Stimulated activated CD4-positive, alpha-beta T cell treated with anti-CD3 and anti-CD28 coated beads, Interleukin-12 subunit alpha, Interleukin-12 subunit beta, amount 100 ng/mL, for 4 hours (primary cell): Measurements from ENCODE around the gene NUF2.
A peak's percentile ranks its signal among the peaks of the same experiment; 100 is the strongest.
"Not testable (repeated sequence)": the region's sequence is repeated elsewhere in the genome, so short reads cannot be mapped to it uniquely, and the experiment has no call there.

Experiments used
- DNase-seq: peaks from one replicate; pipeline ENCODE4 v3.0.0-alpha.2; 2020

NUF2 gene

DNA sequence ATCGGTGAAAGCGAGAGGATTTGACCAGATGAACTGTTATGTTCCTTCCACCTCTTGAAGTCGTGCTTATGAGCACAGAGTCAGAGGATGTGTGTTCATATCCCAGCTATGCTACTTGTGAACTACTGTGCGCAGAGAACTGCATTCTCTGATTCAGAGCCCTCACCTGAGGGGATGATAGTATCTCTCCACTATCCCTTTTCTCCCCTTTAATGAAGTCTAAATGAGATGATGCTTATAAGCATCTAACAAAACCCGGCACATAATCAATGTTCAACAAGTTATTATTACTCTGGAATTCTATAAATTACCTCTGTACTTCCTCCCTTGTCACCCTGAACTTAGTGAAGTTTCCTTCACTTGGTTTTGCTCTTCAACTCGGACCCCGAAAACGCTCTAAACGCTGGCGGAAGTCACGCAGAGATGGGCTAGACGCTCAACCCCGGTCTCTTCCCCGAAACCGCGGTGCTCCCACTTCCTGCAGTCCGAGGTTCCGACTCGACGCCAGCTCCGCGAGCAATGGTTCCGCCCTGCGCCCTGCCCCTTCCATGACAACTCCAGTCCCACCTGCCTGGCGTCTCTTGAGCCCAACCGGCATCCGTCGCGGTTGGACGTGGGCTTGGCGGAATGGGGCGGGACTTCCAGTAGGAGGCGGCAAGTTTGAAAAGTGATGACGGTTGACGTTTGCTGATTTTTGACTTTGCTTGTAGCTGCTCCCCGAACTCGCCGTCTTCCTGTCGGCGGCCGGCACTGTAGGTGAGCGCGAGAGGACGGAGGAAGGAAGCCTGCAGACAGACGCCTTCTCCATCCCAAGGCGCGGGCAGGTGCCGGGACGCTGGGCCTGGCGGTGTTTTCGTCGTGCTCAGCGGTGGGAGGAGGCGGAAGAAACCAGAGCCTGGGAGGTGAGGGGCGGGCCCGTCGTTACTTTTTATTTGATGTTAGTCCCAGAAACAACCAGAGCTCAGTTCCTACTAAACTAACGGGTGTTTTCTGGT is at the start of gene NUF2:
TSS of gene NUF2 (plus strand) at position 644 of the 995 bp plus-strand sequence. CDS start 4,098 bp downstream, outside the sequence.
- peak; percentile 96 for DNase-seq

- DNase-seq, result no peak
These were observed 47.9 kb upstream of the NUF2 start for GRCh38 chr1:163273766-163274441.

GRCh38 chr1:163275222-163275621 is 46.5 kb upstream of the NUF2 start:
- DNase-seq, result no peak

DNA sequence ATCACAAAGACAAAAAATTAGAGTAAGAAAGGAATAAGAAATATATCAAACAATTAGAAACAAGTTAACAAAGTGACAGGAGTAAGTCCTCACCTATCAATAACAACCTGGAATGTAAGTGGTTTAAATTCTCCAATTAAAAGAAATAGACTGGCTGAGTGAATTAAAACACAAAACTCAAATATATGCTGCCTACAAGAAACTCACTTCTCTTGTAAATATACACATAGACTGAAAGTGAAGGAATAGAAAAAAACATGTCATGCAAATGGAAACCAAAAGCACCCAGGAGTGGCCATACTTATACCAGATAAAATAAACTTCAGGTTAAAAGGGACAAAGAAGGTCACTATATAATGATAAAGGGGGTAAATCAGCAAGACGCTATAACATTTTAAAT is 43.2 kb upstream of the NUF2 start:
- DNase-seq, result no peak

GRCh38 chr1:163284867-163285266 is 36.9 kb upstream of the NUF2 start:
- not testable (repeated sequence) for DNase-seq

DNA sequence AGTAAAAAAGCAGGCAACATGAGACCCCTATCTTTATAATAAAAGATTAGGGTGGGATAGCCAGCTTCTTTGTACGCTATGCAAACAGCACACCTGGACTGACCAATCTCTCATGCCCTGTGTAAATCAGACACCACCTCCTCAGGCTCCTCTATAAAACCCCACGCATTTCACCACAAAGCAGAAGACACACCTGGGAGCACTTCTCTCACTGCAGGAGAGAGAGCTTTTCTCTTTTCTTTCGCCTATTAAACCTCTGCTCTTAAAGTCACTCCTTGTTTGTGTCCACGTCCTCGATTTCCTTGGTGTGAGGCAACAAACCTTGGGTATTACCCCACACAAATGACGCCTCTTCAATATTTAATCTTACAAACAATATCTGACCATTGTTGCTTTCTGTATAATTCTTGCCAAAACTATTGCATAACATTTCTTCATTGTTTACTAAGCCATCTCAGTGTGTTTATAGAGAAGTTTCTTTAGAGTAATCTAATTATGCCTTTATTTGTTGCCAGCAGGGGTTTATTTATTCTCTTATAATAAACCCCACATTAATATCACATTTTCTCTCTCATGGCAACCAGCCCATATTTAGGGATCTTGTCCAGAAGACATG is 31.6 kb upstream of the NUF2 start:
- DNase-seq, result no peak

DNA sequence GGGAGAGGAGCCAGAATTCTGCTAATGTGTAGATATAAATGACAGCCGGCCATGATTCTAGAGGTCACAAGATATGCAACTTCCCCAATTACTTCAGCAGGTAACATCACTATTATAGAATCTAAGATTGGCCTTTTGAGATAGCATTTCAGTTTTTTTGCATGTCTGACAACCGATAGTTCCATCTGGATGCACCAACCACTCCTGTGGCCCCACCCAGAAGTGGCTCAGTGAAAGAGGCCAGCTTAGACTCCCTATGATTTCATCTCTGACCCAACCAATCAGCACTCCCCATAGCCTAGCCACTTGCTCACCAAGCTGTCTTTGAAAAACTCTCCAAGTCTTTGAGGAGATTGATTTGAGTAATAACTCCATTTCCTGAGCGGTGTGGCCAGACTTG is 30.3 kb upstream of the NUF2 start:
- DNase-seq, result no peak

GRCh38 chr1:163292153-163292552 is 29.6 kb upstream of the NUF2 start:
- DNase-seq, result not testable (repeated sequence)

DNA sequence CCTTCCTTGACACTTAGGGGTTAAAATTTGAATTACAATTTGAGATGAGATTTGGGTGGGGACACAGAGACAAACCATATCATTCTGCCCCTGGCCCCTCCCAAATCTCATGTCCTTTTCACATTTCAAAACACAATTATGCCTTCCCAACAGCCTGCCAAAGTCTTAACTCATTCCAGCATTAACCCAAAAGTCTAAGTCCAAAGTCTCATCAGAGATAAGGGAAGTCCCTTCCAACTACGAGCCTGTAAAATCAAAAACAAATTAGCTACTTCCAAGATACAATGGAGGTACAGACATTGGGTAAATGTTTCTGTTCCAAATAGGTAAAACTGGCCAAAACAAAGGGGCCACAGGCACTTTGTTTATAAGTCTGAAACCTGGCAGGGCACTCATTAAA is 28.3 kb upstream of the NUF2 start:
- not testable (repeated sequence) for DNase-seq

DNA sequence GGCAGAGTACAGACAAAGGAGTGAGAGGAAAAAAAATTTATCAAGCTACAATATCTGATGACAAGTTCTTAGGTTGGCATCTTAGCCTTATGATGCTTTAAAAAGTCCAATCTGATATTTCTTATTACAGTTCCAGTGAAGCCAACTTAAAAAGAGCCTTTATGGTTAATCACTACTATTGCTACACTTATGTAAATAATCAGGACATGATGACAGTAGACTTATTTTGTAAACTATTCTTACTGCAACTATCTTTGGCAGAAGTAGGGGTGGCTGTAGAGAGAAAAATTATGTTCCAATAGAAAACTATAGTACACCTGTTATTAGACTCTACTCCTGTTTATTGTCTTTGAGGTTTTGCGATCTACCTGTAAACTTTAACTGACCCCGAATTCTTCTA is 25.8 kb upstream of the NUF2 start:
- no peak for DNase-seq

GRCh38 chr1:163296504-163297263 is 25.1 kb upstream of the NUF2 start:
- DNase-seq, result no peak

DNA sequence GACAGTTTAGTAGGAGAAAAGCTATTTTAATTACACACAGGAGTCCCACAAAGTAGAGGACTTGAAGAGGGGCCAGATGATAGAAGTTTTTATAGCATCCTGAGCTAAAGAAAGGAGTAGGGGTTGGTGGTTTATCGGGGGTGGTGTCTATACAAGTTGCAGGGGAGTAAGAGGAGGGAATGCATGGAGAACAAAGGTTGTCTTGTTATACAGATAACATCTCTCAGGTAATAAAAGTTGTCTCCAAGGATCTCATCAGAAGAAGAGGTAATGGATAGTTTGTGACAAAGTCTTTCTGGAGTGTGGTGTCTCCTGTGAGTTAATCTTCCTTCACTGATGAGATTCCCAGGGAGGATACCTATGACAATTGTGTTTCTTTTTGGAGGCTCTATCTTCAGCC is 23.4 kb upstream of the NUF2 start:
- DNase-seq, result no peak

- DNase-seq, result no peak
These were observed 21.2 kb upstream of the NUF2 start for GRCh38 chr1:163300568-163300967.

DNA sequence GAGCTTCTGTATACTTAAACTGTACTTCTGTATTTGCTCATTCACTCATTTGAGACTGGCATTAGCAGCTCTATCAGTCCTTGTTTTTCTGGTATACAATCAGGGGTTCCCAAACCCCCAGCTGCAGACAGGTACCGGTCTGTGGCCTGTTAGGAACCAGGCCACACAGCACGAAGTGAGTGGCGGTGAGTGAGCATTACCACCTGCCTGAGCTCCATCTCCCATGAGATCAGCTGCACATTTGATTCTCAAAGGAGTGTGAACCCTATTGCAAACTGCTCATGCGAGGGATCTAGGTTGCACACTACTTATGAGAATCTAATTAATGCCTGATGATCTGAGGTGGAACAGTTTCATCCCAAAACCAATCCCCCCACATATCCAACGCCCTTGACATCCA is 18.2 kb upstream of the NUF2 start:
- no peak for DNase-seq

GRCh38 chr1:163305441-163305840 is 16.3 kb upstream of the NUF2 start:
- no peak for DNase-seq

DNA sequence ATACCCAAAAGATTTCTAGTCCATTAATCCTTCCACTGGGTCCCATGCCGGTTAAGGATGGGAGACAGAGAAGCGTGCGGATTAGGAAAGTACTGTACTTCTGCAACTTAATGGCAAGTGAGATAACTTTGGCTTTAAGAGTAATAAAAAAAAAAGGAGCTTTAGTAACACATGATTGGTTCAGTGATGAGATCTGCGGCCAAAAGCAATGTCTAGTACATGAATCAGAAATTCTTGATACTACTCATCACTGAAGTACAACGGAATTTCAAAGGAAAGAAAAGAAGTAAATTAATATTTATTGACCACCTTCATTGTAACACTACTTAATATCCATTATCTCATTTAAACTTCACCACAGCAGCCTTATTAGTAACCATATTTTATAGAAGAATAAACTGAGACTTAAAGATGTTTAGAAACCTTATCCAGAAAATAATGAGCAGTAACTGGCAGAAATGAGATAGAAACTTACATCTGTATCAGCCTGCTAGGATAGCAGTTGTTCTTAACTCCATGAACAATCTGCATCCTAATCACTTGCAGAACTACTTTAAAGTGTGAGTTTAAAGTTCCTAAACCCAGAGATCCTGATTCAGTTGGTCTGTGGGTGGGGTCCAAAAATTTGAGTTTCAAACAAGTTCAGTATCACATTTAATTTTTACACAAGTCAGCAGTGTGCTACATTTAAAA is 14.1 kb upstream of the NUF2 start:
- no peak for DNase-seq

DNA sequence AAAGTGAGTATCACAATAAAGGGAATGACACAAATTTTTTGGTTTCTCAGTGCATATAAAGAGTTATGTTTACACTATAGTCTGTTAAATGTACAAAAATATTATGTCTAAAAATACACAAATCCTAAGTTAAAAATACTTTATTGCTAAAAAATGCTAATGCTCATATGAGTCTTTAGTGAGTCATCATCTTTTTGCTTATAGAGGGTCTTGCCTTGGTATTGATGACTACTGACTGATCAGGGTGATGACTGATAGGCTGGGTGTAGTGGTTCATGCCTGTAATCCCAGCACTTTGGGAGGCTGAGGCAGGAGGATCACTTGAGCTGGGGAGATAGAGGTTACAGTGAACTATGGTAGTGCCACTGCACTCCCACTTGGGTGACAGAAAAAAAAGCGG is 12.9 kb upstream of the NUF2 start:
- DNase-seq, result no peak

DNA sequence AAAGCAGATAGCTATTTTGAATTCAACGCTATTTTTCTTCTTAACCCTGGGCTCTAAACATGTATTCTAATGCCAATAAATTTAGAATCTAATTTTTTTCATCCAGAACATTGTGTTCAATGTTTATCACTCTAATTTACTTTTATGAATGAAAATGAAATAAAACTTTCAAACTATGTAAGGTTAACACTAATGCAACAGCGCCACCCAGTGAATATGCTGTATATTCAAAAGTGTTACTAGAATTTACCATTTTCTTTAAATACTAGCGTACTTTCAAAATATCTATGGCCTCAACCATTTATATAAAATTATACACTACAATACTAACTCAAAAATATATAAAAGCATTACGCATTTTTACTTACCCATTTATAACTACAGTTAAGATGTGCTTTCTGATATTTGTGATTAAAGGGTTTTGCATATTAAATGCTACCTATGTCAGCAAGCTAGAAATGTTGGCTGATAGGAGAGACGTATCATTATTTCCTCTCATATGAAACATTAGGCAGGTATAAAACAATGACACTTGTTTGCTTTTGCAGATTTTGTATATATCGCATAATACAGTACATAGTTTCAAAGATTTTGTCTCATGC is 5.9 kb upstream of the NUF2 start:
- peak; percentile 22 for DNase-seq

DNA sequence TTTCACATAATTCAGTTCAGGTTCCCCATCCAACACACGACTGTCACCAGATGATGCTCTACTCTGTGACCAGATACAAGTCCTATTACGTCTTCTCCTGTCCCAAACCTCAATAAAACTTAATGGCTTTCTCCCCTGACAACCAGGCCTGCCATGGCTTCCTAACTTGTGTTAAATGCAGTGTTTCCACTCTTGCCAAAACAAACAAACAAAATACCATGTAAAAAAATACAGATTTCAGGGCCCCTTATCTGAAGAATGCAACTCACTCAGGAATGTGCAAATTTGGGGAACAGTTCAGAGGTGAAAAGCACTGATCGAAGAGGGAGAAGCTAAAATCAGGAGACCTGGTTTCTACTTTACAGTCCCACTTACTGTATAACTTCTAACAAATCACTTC is 863 bp upstream of the NUF2 start:
- DNase-seq, result no peak

DNA sequence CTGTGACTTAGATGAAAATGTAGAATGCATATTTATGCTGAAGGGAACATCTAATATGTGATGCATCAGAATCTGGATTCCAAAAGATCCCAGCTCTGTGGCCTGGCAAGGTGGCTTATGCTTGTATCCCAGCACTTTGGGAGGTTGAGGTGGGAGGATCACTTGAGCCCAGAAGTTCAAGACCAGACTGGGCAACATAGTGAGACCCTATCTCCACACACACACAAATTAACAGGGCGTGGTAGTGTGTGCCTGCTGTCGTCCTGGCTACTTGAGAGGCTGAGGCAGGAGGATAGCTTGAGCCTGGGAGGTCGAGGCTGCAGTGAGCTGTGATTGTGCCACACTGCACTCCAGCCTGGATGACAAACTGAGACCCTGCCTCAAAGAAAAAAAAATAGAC is 1.6 kb downstream of the NUF2 start:
- not testable (repeated sequence) for DNase-seq

- DNase-seq, result no peak
These were observed 9.4 kb downstream of the NUF2 start for GRCh38 chr1:163331116-163331515.

- no peak for DNase-seq
These were observed 13.5 kb downstream of the NUF2 start for GRCh38 chr1:163335216-163335615.
